ENCODE data around the gene KLK3. TPM values are rescaled to one million over a fixed set of nuclear protein-coding genes. Genes with fewer than 3 reads are reported as not detected.

Gene KLK3
- total and polyA plus RNA-seq, 2 experiments from 2014 or later, result 0.19 TPM; not detected in 1

DNA sequence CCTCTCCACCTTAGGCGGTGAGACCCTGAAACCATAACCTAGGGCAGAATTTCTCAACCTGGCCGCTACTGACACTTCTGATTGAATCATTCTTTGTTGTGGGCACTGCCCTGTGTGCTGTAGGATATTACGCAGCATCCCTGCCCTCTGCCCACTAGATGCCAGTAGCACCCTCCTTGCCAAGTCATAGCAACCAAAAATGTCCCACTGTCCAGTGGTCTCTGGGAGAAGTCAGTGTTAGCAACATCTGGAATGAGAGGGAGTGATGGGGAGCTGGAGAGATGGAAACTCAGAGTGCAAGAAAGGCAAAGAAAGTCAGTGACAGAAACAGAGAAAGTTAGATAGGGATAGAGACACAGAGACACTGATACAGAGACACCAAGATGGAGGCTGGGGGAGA, 42.9 kb downstream of the KLK3 start:
- H3F3A ChIP-seq (replicated peaks; ENCODE audit: low read depth), result no peaks in the 10 kb centered on the region
- ATAC-seq (no peak), DNase-seq (ENCODE audit: low spot score) (no peak)
- H3K27ac ChIP-seq (ENCODE audit: low read depth), result no peak overlapping the region
- H3K79me2 ChIP-seq (replicated peaks; ENCODE audit: insufficient read depth), result no peaks in the 10 kb centered on the region
- Mint-ChIP-seq H3K36me3 (ENCODE audit: low read depth) (peaks cover 22% of the 10 kb centered on the region), H3K4me3 (no peak overlapping the region), H3K27ac (no peak overlapping the region), H3K4me1 (no peaks in the 10 kb centered on the region), H3K9me3 (peaks cover 72% of the 10 kb centered on the region), H3K27me3 (ENCODE audit: insufficient read depth, low read depth, poor library complexity) (peaks cover 5% of the 10 kb centered on the region)
- H3K27me3 ChIP-seq (ENCODE audit: insufficient read depth), result no peaks in the 10 kb centered on the region
- H3K4me3 ChIP-seq, result no peak overlapping the region
- H2AFZ ChIP-seq, result no peak overlapping the region
- no peaks in the 10 kb centered on the region for H3K36me3 ChIP-seq (ENCODE audit: insufficient read depth)
- no peak overlapping the region for H3K4me2 ChIP-seq
- no peak for TF ChIP-seq ZNF114 (CRISPR knock-in tag; IDR thresholded peaks at IDR 0.05)
- no peak for TF ChIP-seq ZNF331 (CRISPR knock-in tag; IDR thresholded peaks at IDR 0.05; ENCODE audit: low read depth)
- TF ChIP-seq, protein P1, sequence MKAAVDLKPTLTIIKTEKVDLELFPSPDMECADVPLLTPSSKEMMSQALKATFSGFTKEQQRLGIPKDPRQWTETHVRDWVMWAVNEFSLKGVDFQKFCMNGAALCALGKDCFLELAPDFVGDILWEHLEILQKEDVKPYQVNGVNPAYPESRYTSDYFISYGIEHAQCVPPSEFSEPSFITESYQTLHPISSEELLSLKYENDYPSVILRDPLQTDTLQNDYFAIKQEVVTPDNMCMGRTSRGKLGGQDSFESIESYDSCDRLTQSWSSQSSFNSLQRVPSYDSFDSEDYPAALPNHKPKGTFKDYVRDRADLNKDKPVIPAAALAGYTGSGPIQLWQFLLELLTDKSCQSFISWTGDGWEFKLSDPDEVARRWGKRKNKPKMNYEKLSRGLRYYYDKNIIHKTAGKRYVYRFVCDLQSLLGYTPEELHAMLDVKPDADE (IDR thresholded peaks at IDR 0.05), result no peak
- TF ChIP-seq, protein P2, sequence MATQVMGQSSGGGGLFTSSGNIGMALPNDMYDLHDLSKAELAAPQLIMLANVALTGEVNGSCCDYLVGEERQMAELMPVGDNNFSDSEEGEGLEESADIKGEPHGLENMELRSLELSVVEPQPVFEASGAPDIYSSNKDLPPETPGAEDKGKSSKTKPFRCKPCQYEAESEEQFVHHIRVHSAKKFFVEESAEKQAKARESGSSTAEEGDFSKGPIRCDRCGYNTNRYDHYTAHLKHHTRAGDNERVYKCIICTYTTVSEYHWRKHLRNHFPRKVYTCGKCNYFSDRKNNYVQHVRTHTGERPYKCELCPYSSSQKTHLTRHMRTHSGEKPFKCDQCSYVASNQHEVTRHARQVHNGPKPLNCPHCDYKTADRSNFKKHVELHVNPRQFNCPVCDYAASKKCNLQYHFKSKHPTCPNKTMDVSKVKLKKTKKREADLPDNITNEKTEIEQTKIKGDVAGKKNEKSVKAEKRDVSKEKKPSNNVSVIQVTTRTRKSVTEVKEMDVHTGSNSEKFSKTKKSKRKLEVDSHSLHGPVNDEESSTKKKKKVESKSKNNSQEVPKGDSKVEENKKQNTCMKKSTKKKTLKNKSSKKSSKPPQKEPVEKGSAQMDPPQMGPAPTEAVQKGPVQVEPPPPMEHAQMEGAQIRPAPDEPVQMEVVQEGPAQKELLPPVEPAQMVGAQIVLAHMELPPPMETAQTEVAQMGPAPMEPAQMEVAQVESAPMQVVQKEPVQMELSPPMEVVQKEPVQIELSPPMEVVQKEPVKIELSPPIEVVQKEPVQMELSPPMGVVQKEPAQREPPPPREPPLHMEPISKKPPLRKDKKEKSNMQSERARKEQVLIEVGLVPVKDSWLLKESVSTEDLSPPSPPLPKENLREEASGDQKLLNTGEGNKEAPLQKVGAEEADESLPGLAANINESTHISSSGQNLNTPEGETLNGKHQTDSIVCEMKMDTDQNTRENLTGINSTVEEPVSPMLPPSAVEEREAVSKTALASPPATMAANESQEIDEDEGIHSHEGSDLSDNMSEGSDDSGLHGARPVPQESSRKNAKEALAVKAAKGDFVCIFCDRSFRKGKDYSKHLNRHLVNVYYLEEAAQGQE (IDR thresholded peaks at IDR 0.05; ENCODE audit: unreplicated experiment), result no peak
- TF ChIP-seq ZNF462 (CRISPR knock-in tag; IDR thresholded peaks at IDR 0.05), result no peak
- no peak for TF ChIP-seq CREB1 (CRISPR knock-in tag; IDR thresholded peaks at IDR 0.05; ENCODE audit: low read depth)
- no peaks in the 10 kb centered on the region for H3K4me1 ChIP-seq (ENCODE audit: insufficient read depth)
- H3K9me2 ChIP-seq (ENCODE audit: insufficient read depth), result no peaks in the 10 kb centered on the region
- no peaks in the 10 kb centered on the region for H4K20me1 ChIP-seq (replicated peaks; ENCODE audit: insufficient read depth)

Measured in GM23338 (cell line).